B cell (primary cell): ENCODE results near the gene NANOS3. TPM values are rescaled to one million over a fixed set of nuclear protein-coding genes. Genes with fewer than 3 reads are reported as not detected.

Experiments
- ATAC-seq: fragments of 200-7000 bp; cut with Tn5 transposase; one replicate; pipeline ENCODE4 v1.10.0; 2021; ENCODE audit warnings: low read depth, mild to moderate bottlenecking, moderate number of reproducible peaks, moderate library complexity
- CTCF ChIA-PET: fragments of 350-600 bp; sonication (Branson Sonifier 250); formaldehyde crosslinking; loops from one replicate; lab custom pipeline; 2021; ENCODE audit warnings: antibody characterized with exemption, inconsistent platforms; lab: Charles Lee
- POLR2A ChIA-PET: fragments of 350-600 bp; sonication (Branson Sonifier 250); formaldehyde crosslinking; loops from one replicate; lab custom pipeline; 2021; ENCODE audit warnings: antibody characterized with exemption; lab: Charles Lee
- DNase-seq: peaks from one replicate; pipeline ENCODE4 v3.0.0; 2013
- H2AFZ ChIP-seq: 2 replicates; pipeline ENCODE4 v1.6.1; 2012; ENCODE audit warnings: mild to moderate bottlenecking, low read depth, low read length; ENCODE audit not compliant: insufficient read depth, poor library complexity, severe bottlenecking
- H3K27ac ChIP-seq, 2 donors: 1 replicate in 1 of 2; 2 replicates in 1 of 2; pipeline ENCODE4 v1.5.1; 2012 to 2013; ENCODE audit warnings: low read length in 2 of 2, mild to moderate bottlenecking in 2 of 2, moderate library complexity in 1 of 2
- H3K27me3 ChIP-seq, 4 experiments: fragments of 200-600 bp in 1 of 4; sonication (generic) in 1 of 4; replicated peaks in 1 of 4; 1 replicate in 2 of 4; 2 replicates in 2 of 4; pipeline versions ENCODE4 v1.6.1 to v1.7.0; 2013 to 2016; ENCODE audit warnings: low read length in 3 of 4, mild to moderate bottlenecking in 2 of 4, mixed read lengths in 1 of 4, moderate library complexity in 1 of 4; ENCODE audit not compliant: insufficient read depth in 4 of 4, control insufficient read depth in 3 of 4; ENCODE audit errors: control extremely low read depth in 1 of 4
- H3K36me3 ChIP-seq, 2 experiments: replicated peaks in 1 of 2; 1 replicate in 1 of 2; 2 replicates in 1 of 2; pipeline versions ENCODE4 v1.6.1 to v1.7.1; 2013; ENCODE audit warnings: low read length in 1 of 2; ENCODE audit not compliant: insufficient read depth in 2 of 2, control insufficient read depth in 1 of 2; ENCODE audit errors: control extremely low read depth in 1 of 2, extremely low read depth in 1 of 2
- H3K4me1 ChIP-seq, 2 donors: fragments of 200-600 bp in 1 of 2; sonication (generic) in 1 of 2; 1 replicate in 1 of 2; 2 replicates in 1 of 2; pipeline versions ENCODE4 v1.5.1 to v1.6.1; 2013 to 2017; ENCODE audit warnings: low read length in 2 of 2; ENCODE audit not compliant: control insufficient read depth in 2 of 2, insufficient read depth in 2 of 2
- H3K4me2 ChIP-seq: replicated peaks from 2 replicates; pipeline ENCODE3; 2012; ENCODE audit warnings: mild to moderate bottlenecking, low read depth, low read length; ENCODE audit not compliant: poor library complexity, severe bottlenecking
- H3K4me3 ChIP-seq, 5 experiments: fragments of 200-600 bp in 1 of 5; sonication (generic) in 1 of 5; 1 replicate in 3 of 5; 2 replicates in 2 of 5; pipeline versions ENCODE4 v1.5.1 to v1.7.0; 2011 to 2016; ENCODE audit warnings: low read length in 4 of 5, mild to moderate bottlenecking in 4 of 5, low read depth in 2 of 5, control low read depth in 1 of 5, moderate library complexity in 1 of 5; ENCODE audit not compliant: insufficient read depth in 1 of 5; ENCODE audit errors: control extremely low read depth in 1 of 5, extremely low read depth in 1 of 5
- H3K79me2 ChIP-seq: fragments of 200-600 bp; sonication (generic); one replicate; pipeline ENCODE4 v1.6.0; 2016; ENCODE audit warnings: low read length; ENCODE audit not compliant: control insufficient read depth, insufficient read depth
- H3K9ac ChIP-seq: fragments of 200-600 bp; sonication (generic); 2 replicates; pipeline ENCODE4 v1.6.1; 2017; ENCODE audit warnings: mild to moderate bottlenecking, low read length, moderate library complexity
- H3K9me3 ChIP-seq, 3 donors: one replicate each; pipeline versions ENCODE4 v1.6.1 to v1.7.1; 2013; ENCODE audit warnings: low read length in 2 of 3; ENCODE audit not compliant: control insufficient read depth in 2 of 3, insufficient read depth in 1 of 3; ENCODE audit errors: control extremely low read depth in 1 of 3
- H4K20me1 ChIP-seq: 2 replicates; pipeline ENCODE4 v1.6.0; 2012; ENCODE audit warnings: mild to moderate bottlenecking, low read length; ENCODE audit not compliant: insufficient read depth, control insufficient read depth, poor library complexity, severe bottlenecking
- H3K27ac Mint-ChIP-seq: one replicate; pipeline ENCODE4 v1.8.0; 2021; ENCODE audit warnings: mixed read lengths
- H3K27me3 Mint-ChIP-seq: one replicate; pipeline ENCODE4 v1.8.0; 2021; ENCODE audit warnings: mixed read lengths
- H3K4me1 Mint-ChIP-seq: one replicate; pipeline ENCODE4 v1.8.0; 2021; ENCODE audit warnings: mixed read lengths
- H3K4me3 Mint-ChIP-seq: one replicate; pipeline ENCODE4 v1.8.0; 2021; ENCODE audit warnings: mixed read lengths
- H3K9me3 Mint-ChIP-seq: one replicate; pipeline ENCODE4 v1.8.0; 2022; ENCODE audit warnings: mixed read lengths; ENCODE audit not compliant: insufficient read depth
- EZH2 ChIP-seq: IDR thresholded peaks from 2 replicates; pipeline ENCODE4 v1.6.1; 2012; ENCODE audit warnings: borderline replicate concordance, low read depth, mild to moderate bottlenecking, moderate library complexity, low read length; ENCODE audit not compliant: insufficient read depth, poor library complexity, severe bottlenecking
- WGBS: methylation state at CpG from one replicate; pipeline ENCODE4 v1.1.5; 2013; ENCODE audit warnings: missing lambda C conversion rate; ENCODE audit not compliant: insufficient coverage; 5-methylcytosine and 5-hydroxymethylcytosine counted together
- intact Hi-C: fragments of 100-400 bp; cut with micrococcal nuclease; formaldehyde crosslinking; loops from one replicate; pipeline ENCODE4 v1.10.0; 2022
- polyA plus RNA-seq: library from polyadenylated mRNA; depleted of rRNA; stranded (reverse); fragments of >200 nt; gene quantifications from 2 replicates; pipeline ENCODE4 v1.2.3, GENCODE V29; 2012
- total RNA-seq, 2 donors: library from RNA; stranded (reverse); fragments of 120-200 nt in 1 of 2; gene quantifications; 1 replicate in 1 of 2; 2 replicates in 1 of 2; pipeline versions ENCODE4 v1.2.3 to v1.2.4, GENCODE V29; 2013 to 2022
- TF ChIP-seq, protein P1 (sequence below): fragments of 200-600 bp; IDR thresholded peaks from one replicate; pipeline ENCODE4 v1.8.0; 2022; ENCODE audit warnings: antibody characterized with exemption, mild to moderate bottlenecking

NANOS3 gene
- total and polyA plus RNA-seq, 2 donors (not counting 1 experiment from before 2014, with no cell fraction given), result 0.49 TPM; not detected in 1

DNA sequence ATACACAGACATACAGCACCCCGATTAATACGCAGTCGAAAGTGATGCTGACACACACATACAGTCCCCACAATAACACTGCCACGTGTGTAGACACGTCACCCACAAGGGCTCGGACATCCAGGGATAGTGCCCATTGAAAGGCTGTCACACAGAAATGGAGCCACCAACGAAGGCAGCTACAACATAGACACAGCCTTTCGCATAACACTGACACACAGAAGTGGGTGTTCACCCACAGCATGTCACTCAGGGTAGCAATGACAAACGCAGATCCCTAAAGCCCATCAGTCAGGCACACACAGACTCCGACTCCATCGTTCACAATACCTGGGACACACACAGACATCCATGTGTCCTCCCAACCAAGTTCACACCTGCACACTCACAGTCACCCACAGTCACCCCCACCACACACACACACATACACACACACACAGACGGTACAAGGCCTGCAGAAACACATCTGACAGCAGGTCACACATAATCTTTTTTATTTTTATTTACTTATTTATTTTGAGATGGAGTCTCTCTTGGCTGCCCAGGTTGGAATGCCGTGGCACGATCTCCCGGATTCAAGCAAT lies 10.4 kb upstream of the NANOS3 start:
- ChIA-PET POLR2A (no interaction called here), CTCF (interaction anchor here (0.6 to 0.8 kb wide), 2 partner anchors 92 to 267 kb away, joined by 3 to 4 read pairs; partner anchors contain the start of gene C19orf53)
- Histone ChIP-seq H3K9ac (peak overlapping the region; percentile 60), H3K9me3 (peaks cover 0 to 7% (median 0%) of the 10 kb centered on the region in 3 donors), H2AFZ (no peak overlapping the region), H3K27ac (no peak overlapping the region), H3K4me1 (peaks cover 21 to 22% of the 10 kb centered on the region in 2 donors), H3K4me3 (peak overlapping the region in 1 of 5 experiments; percentile 67), H3K36me3 (no peaks in the 10 kb centered on the region), H3K79me2 (no peaks in the 10 kb centered on the region), H3K4me2 (peak overlapping the region; percentile 94), H4K20me1 (no peaks in the 10 kb centered on the region), H3K27me3 (peaks cover 0 to 66% (median 20%) of the 10 kb centered on the region in 4 experiments)
- no peak for ATAC-seq
- peaks cover 49% of the 10 kb centered on the region for H3K27me3 Mint-ChIP-seq
- WGBS, result 68% methylated on average over 11 of the region's 15 CpGs
- no peak overlapping the region for H3K27ac Mint-ChIP-seq
- intact Hi-C loops, result no loop called here
- peak; percentile 35 for DNase-seq
- H3K4me3 Mint-ChIP-seq, result peak overlapping the region; percentile 78
- peaks cover 22% of the 10 kb centered on the region for H3K4me1 Mint-ChIP-seq
- H3K9me3 Mint-ChIP-seq, result no peaks in the 10 kb centered on the region
- TF ChIP-seq, protein P1, sequence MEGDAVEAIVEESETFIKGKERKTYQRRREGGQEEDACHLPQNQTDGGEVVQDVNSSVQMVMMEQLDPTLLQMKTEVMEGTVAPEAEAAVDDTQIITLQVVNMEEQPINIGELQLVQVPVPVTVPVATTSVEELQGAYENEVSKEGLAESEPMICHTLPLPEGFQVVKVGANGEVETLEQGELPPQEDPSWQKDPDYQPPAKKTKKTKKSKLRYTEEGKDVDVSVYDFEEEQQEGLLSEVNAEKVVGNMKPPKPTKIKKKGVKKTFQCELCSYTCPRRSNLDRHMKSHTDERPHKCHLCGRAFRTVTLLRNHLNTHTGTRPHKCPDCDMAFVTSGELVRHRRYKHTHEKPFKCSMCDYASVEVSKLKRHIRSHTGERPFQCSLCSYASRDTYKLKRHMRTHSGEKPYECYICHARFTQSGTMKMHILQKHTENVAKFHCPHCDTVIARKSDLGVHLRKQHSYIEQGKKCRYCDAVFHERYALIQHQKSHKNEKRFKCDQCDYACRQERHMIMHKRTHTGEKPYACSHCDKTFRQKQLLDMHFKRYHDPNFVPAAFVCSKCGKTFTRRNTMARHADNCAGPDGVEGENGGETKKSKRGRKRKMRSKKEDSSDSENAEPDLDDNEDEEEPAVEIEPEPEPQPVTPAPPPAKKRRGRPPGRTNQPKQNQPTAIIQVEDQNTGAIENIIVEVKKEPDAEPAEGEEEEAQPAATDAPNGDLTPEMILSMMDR, result no peak
- TF ChIP-seq EZH2, result no peak

DNA sequence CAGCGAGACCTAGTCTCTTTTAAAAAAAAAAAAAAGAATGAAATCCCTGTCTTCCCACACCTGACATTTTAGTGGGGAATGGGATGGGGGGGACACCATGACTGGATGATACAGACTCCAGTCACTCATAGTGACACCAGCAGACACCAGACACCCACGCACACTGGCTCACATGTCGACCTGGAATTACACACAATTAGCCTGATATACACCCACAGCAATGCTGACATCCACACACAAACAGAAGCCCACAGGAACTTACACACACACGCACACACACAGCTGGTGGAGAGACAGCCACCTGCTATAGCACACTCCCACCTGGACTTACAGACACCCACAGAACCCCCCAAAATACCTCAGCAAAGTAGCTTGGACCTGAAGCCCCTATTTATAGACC lies 8.3 kb upstream of the NANOS3 start:
- Histone ChIP-seq H3K27me3 (peaks cover 0 to 76% (median 18%) of the 10 kb centered on the region in 4 experiments), H3K9ac (no peak overlapping the region), H3K27ac (no peak overlapping the region), H3K4me3 (no peak overlapping the region), H3K9me3 (peaks cover 0 to 12% (median 0%) of the 10 kb centered on the region in 3 donors), H3K36me3 (no peaks in the 10 kb centered on the region), H4K20me1 (no peaks in the 10 kb centered on the region), H3K79me2 (no peaks in the 10 kb centered on the region), H3K4me2 (no peak overlapping the region), H3K4me1 (peaks cover 27 to 29% of the 10 kb centered on the region in 2 donors), H2AFZ (no peak overlapping the region)
- ATAC-seq (no peak), DNase-seq (no peak)
- Mint-ChIP-seq H3K4me3 (no peak overlapping the region), H3K27me3 (peaks cover 50% of the 10 kb centered on the region), H3K9me3 (no peaks in the 10 kb centered on the region), H3K4me1 (peaks cover 23% of the 10 kb centered on the region), H3K27ac (no peak overlapping the region)
- WGBS, result 71% methylated on average over 1 of the region's 4 CpGs
- no peak for TF ChIP-seq EZH2
- TF ChIP-seq, protein P1, result no peak
- POLR2A ChIA-PET, result no interaction called here
- CTCF ChIA-PET, result interaction anchor here (1.4 kb wide), 1 partner anchor 204 kb away, joined by 3 read pairs; the partner anchor contains the start of gene MISP3
- intact Hi-C loops, result no loop called here
